Ishikawa (cell line): ENCODE results near the gene P4HA1.

ENCODE experiments used
- CEBPB ChIP-seq: IDR thresholded peaks from 2 replicates; pipeline ENCODE4 v1.6.1; 2012
- CREB1 ChIP-seq: IDR thresholded peaks from 2 replicates; pipeline ENCODE4 v1.6.1; 2012; ENCODE audit warnings: low read depth
- EGR1 ChIP-seq: IDR thresholded peaks from 2 replicates; pipeline ENCODE4 v1.6.1; 2012
- EP300 ChIP-seq: IDR thresholded peaks from 2 replicates; pipeline ENCODE4 v1.6.1; 2012; ENCODE audit warnings: borderline replicate concordance
- FOXM1 ChIP-seq: IDR thresholded peaks from 2 replicates; pipeline ENCODE4 v1.6.1; 2012; ENCODE audit warnings: low read depth, borderline replicate concordance
- NFIC ChIP-seq: IDR thresholded peaks from 2 replicates; pipeline ENCODE4 v1.6.1; 2012
- RAD21 ChIP-seq: IDR thresholded peaks from 2 replicates; pipeline ENCODE4 v1.6.1; 2012; ENCODE audit warnings: low read depth
- TAF1 ChIP-seq: IDR thresholded peaks from 2 replicates; pipeline ENCODE4 v1.6.1; 2012; ENCODE audit warnings: low read depth, mild to moderate bottlenecking
- TCF12 ChIP-seq: IDR thresholded peaks from 2 replicates; pipeline ENCODE4 v1.6.1; 2012; ENCODE audit warnings: low read depth
- TEAD4 ChIP-seq: IDR thresholded peaks from 2 replicates; pipeline ENCODE4 v1.6.1; 2012
- YY1 ChIP-seq: IDR thresholded peaks from 2 replicates; pipeline ENCODE4 v1.6.1; 2012; ENCODE audit warnings: low read depth
- ZBTB7A ChIP-seq: IDR thresholded peaks from 2 replicates; pipeline ENCODE4 v1.6.1; 2012; ENCODE audit warnings: low read depth
- TF ChIP-seq, protein P1 (sequence below): IDR thresholded peaks from 2 replicates; pipeline ENCODE4 v1.6.1; 2012
- TF ChIP-seq, protein P2 (sequence below): IDR thresholded peaks from 2 replicates; pipeline ENCODE4 v1.6.1; 2012
- TF ChIP-seq, protein P3 (sequence below): IDR thresholded peaks from 2 replicates; pipeline ENCODE4 v1.6.1; 2012; ENCODE audit warnings: low read depth, mild to moderate bottlenecking

P4HA1 gene

DNA sequence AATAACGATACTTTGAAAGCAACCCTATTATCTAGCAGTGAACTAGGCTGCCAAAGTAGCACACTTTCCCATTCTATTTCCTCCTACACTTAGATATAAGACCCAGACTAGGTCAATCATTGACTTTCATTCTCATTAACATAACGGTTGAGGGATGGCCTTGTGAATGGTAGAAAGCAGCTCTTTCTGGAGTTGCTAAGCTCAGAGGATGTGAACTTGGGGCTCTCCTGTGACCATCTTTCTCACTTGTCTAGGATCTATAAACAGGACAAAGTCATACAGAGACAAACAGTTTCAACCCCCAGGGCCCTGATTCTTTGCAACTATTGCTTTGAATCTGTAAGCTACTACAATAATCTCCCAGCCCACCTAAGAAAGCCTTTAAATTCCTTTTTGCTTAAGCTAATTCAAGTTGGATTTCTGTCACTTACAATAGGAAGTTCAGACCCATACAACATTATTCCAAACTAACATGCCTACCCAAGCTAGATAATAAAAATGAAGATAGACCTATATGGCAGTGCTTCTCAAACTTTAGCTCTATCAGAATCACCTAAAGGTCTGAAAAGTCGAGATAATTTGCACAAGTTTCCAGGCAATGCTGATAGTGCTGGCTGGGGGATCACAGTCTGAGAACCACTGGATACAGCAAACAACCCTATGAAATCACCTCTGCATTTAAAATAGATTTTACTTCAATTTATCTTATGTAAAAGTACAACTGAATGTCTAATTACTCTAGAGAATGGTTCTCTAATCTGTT lies 16.7 kb downstream of the P4HA1 start:
- TF ChIP-seq, protein P1, sequence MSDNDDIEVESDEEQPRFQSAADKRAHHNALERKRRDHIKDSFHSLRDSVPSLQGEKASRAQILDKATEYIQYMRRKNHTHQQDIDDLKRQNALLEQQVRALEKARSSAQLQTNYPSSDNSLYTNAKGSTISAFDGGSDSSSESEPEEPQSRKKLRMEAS = no peak
- TF ChIP-seq EP300 (no peak), TEAD4 (no peak), NFIC (no peak), CEBPB (no peak), ZBTB7A (no peak), TCF12 (no peak), TAF1 (no peak), EGR1 (no peak), RAD21 (no peak), CREB1 (no peak)
- TF ChIP-seq, protein P2, sequence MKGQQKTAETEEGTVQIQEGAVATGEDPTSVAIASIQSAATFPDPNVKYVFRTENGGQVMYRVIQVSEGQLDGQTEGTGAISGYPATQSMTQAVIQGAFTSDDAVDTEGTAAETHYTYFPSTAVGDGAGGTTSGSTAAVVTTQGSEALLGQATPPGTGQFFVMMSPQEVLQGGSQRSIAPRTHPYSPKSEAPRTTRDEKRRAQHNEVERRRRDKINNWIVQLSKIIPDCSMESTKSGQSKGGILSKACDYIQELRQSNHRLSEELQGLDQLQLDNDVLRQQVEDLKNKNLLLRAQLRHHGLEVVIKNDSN = no peak
- TF ChIP-seq, protein P3, sequence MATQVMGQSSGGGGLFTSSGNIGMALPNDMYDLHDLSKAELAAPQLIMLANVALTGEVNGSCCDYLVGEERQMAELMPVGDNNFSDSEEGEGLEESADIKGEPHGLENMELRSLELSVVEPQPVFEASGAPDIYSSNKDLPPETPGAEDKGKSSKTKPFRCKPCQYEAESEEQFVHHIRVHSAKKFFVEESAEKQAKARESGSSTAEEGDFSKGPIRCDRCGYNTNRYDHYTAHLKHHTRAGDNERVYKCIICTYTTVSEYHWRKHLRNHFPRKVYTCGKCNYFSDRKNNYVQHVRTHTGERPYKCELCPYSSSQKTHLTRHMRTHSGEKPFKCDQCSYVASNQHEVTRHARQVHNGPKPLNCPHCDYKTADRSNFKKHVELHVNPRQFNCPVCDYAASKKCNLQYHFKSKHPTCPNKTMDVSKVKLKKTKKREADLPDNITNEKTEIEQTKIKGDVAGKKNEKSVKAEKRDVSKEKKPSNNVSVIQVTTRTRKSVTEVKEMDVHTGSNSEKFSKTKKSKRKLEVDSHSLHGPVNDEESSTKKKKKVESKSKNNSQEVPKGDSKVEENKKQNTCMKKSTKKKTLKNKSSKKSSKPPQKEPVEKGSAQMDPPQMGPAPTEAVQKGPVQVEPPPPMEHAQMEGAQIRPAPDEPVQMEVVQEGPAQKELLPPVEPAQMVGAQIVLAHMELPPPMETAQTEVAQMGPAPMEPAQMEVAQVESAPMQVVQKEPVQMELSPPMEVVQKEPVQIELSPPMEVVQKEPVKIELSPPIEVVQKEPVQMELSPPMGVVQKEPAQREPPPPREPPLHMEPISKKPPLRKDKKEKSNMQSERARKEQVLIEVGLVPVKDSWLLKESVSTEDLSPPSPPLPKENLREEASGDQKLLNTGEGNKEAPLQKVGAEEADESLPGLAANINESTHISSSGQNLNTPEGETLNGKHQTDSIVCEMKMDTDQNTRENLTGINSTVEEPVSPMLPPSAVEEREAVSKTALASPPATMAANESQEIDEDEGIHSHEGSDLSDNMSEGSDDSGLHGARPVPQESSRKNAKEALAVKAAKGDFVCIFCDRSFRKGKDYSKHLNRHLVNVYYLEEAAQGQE = no peak

DNA sequence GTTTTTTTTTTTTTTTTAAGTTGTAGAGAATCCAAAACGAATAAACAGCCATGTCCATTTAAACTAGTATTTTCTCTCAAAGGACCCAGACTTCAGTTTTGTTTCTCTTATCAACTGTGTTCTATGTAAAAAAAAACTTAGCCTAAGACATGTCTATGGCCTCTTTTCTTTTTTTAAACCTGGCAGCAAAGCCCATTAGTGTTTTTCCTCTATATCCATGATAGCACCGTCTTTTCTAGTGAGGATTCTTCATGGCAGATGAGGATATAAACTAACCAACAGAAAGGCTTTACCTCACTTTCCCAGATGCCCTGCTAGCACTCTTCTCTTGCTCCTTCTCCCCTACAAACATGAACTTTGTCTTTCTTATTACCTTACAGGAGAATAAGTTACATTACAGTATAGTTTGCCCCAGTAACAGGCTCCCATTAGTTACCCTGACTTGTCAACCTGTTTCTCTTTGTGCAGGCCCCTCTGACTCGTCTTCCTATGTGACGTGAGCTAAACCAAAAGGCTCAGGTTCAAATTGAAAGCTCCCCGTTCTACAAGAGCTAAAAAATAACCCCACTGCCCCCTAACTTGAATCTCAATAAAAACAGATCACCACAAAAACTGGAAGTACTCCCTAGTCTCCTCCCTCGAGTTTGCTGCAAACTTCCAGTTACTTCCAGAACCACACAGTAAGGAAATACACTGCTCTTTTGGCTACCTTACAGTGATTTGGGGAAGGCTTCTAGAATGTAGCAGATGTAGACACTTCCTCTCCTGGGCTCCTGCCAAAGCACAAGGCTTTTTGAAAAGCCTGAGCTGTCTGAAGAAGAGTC lies 20.1 kb downstream of the P4HA1 start:
- no peak for TF ChIP-seq NFIC
- TF ChIP-seq, protein P3 = no peak

GRCh38 chr10:73075829-73076228 lies 20.8 kb downstream of the P4HA1 start:
- TF ChIP-seq EP300 (no peak), FOXM1 (no peak), CREB1 (no peak), YY1 (no peak), TCF12 (no peak), EGR1 (no peak), CEBPB (no peak), TEAD4 (no peak), RAD21 (no peak), NFIC (no peak), TAF1 (no peak), ZBTB7A (no peak)
- TF ChIP-seq, protein P3 = no peak
- TF ChIP-seq, protein P2 = no peak
- TF ChIP-seq, protein P1 = no peak

GRCh38 chr10:73073627-73074026 lies 23.0 kb downstream of the P4HA1 start:
- TF ChIP-seq CEBPB (no peak), NFIC (no peak), TEAD4 (no peak), FOXM1 (no peak), RAD21 (no peak), TCF12 (no peak), YY1 (no peak), EP300 (no peak), EGR1 (no peak)
- TF ChIP-seq, protein P2 = no peak
